ENCODE data around the gene DTWD2.
"Not testable (repeated sequence)": the region's sequence is repeated elsewhere in the genome, so short reads cannot be mapped to it uniquely, and the experiment has no call there.

DTWD2 gene

DNA sequence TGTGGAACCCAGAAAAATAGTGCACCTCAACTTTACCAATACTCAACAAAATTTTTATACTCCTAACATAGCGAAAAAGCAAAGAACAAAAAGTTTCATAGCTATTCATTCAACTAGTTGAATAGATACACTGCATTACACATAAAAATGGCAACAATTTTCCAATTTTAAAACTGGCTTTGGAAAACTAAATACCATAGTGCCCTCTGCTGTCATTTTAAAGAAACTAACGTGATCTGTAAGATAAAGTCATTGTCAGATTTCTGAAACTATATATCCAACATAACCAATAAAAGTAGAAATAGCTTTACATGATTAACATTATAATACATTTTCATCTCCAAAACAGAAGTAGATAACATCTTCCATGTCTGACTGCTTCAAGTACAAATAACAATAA lies 31.6 kb downstream of the DTWD2 start:
- peaks cover 2% of the 10 kb centered on the region for H3K9me3 ChIP-seq (ENCODE audit: control insufficient read depth, low read length)
- H3K4me3 ChIP-seq (ENCODE audit: insufficient read depth, low read depth, low read length), result no peak overlapping the region
- H3K4me1 ChIP-seq (ENCODE audit: control insufficient read depth, insufficient read depth, low read length), result peaks cover 5% of the 10 kb centered on the region
- no peaks in the 10 kb centered on the region for H3K27me3 ChIP-seq (ENCODE audit: control insufficient read depth, insufficient read depth, low read length, poor library complexity, severe bottlenecking)
- 71 to 77% methylated on average over 1 to 2 of the region's 2 CpGs for WGBS, 2 experiments
- H3K36me3 ChIP-seq (ENCODE audit: control insufficient read depth, insufficient read depth, low read length), result no peaks in the 10 kb centered on the region
- no peak overlapping the region for H3K27ac ChIP-seq (ENCODE audit: insufficient read depth, low read depth, low read length, poor library complexity, severe bottlenecking)

DNA sequence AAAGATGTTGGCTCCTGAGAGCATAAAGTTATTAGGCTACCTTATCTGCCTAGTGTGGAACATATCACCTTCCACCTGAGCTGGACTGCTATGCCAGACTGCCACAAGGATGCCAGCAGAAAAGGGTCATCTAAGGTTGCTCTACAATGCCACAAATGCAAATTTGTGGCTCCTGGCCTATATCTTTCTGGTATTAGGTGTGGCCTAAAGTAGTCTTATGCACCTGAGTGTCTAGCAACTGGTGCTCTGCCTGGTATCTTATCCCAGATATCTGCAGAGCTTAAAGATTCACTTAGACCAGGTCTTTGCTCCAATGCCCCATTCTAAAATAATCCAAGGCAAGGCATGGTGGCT lies 34.7 kb downstream of the DTWD2 start:
- H3K27me3 ChIP-seq (ENCODE audit: control insufficient read depth, insufficient read depth, low read length, poor library complexity, severe bottlenecking), result no peaks in the 10 kb centered on the region
- H3K27ac ChIP-seq (ENCODE audit: insufficient read depth, low read depth, low read length, poor library complexity, severe bottlenecking), result no peak overlapping the region
- peaks cover 5% of the 10 kb centered on the region for H3K4me1 ChIP-seq (ENCODE audit: control insufficient read depth, insufficient read depth, low read length)
- no peaks in the 10 kb centered on the region for H3K9me3 ChIP-seq (ENCODE audit: control insufficient read depth, low read length)
- H3K4me3 ChIP-seq (ENCODE audit: insufficient read depth, low read depth, low read length), result no peak overlapping the region
- no peaks in the 10 kb centered on the region for H3K36me3 ChIP-seq (ENCODE audit: control insufficient read depth, insufficient read depth, low read length)

DNA sequence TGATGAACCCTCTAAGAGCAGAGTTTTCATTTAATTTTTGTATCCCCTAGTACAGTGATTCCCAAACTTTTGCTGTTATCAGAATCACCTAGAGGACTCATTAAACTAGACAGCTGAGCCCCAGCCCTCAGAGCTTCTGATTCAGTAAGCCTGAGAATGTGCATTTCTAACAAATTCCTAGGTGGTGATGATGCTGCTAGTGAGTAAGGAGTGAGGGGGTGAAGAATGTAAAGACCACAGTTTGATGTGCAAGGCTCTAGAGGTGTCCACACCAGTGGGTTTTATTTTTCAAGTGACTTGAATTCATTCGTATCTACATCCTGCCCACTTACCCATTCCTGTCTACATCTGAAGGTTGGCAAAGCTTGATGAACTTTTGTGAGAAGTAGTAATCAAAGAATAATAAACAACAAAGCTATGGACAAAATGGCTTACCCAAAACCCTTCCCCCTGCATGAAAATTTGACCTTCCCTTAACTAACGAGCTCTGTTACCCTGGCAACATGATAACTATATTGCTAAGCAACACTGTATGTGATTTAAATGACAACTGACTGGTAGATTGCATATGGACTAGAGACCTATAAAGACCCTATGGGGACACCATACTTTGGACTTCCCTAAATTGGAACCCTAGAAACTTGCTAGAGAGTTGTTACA lies 35.2 kb downstream of the DTWD2 start:
- no peaks in the 10 kb centered on the region for H3K9me3 ChIP-seq (ENCODE audit: control insufficient read depth, low read length)
- no peak overlapping the region for H3K27ac ChIP-seq (ENCODE audit: insufficient read depth, low read depth, low read length, poor library complexity, severe bottlenecking)
- H3K4me3 ChIP-seq (ENCODE audit: insufficient read depth, low read depth, low read length), result no peak overlapping the region
- no peaks in the 10 kb centered on the region for H3K27me3 ChIP-seq (ENCODE audit: control insufficient read depth, insufficient read depth, low read length, poor library complexity, severe bottlenecking)
- H3K4me1 ChIP-seq (ENCODE audit: control insufficient read depth, insufficient read depth, low read length), result peaks cover 5% of the 10 kb centered on the region
- 100% methylated on average over 1 to 2 of the region's 2 CpGs for WGBS, 2 experiments
- H3K36me3 ChIP-seq (ENCODE audit: control insufficient read depth, insufficient read depth, low read length), result no peaks in the 10 kb centered on the region

DNA sequence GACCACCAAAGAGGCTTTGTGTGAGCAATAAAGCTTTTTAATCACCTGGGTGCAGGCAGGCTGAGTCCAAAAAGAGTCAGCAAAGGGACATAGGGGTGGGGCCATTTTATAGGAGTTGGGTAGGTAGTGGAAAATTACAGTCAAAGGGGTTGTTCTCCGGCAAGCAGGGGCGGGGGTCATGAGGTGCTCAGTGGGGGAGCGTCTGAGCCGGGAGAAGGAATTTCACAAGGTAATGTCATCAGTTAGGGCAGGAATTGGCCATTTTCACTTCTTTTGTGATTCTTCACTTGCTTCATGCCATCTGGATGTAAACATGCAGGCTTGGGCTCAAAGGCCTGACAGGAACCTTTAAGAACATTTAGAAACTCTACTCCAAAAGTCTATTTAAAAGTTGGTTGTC lies 36.0 kb downstream of the DTWD2 start:
- not testable (repeated sequence) for H3K9me3 ChIP-seq (ENCODE audit: control insufficient read depth, low read length); H3K36me3 ChIP-seq (ENCODE audit: control insufficient read depth, insufficient read depth, low read length); H3K4me1 ChIP-seq (ENCODE audit: control insufficient read depth, insufficient read depth, low read length); H3K4me3 ChIP-seq (ENCODE audit: insufficient read depth, low read depth, low read length); H3K27me3 ChIP-seq (ENCODE audit: control insufficient read depth, insufficient read depth, low read length, poor library complexity, severe bottlenecking); H3K27ac ChIP-seq (ENCODE audit: insufficient read depth, low read depth, low read length, poor library complexity, severe bottlenecking)
- WGBS, 2 experiments, result 21 to 35% methylated on average over 4 of the region's 4 CpGs

DNA sequence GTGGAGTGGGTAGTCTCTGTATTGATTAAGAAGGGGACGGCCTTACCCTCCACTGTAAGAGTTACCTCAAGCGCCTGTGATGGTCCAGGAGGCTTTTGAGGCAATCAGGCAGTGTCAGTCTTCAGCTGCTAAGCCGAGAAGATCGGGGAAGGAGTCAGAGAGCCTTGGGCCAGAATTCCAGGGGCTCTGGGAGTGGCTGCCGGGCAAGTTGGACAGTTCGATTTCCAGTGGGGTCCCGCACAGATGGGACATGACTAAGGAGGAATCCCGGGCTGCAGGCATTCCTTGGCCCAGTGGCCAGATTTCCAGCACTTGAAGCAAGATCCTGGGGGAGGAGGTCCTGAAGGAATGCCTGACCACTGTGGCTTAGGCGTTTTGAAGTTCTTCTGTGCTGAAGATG lies 38.0 kb downstream of the DTWD2 start:
- WGBS, 2 experiments, result 87 to 92% methylated on average over 9 of the region's 9 CpGs
- not testable (repeated sequence) for H3K4me1 ChIP-seq (ENCODE audit: control insufficient read depth, insufficient read depth, low read length); H3K36me3 ChIP-seq (ENCODE audit: control insufficient read depth, insufficient read depth, low read length); H3K9me3 ChIP-seq (ENCODE audit: control insufficient read depth, low read length); H3K27ac ChIP-seq (ENCODE audit: insufficient read depth, low read depth, low read length, poor library complexity, severe bottlenecking); H3K4me3 ChIP-seq (ENCODE audit: insufficient read depth, low read depth, low read length); H3K27me3 ChIP-seq (ENCODE audit: control insufficient read depth, insufficient read depth, low read length, poor library complexity, severe bottlenecking)

DNA sequence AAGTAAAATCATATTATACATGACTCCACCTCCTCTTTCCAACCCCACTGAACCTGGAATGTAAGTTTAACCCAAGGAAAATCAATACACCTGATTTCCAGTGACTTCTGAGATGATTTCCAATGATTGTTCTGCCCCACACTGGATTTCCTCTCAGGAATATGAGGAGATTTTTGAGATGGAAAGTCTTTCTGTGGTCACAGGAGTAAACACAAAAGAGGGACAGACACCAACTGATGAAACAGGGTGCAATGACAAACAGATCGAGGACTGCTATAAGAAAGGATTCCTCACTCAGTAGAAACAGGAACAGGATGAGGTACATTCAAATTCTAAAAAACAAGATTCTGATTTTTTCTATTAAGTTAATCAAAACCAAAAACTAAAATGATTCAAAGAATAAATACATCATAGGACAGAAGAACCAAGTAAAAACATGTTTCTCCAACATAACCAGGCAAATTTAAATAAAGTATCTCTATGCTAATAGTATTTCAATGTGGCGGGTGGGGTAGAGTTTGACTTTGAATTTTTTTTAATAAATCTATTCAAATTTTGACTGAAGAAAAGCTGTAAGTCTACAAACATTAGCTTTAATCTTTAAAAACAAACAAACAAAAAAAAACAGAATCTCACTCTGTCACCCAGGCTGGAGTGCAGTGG lies 42.1 kb downstream of the DTWD2 start:
- WGBS, 2 experiments, result 96 to 100% methylated on average over 1 of the region's 2 CpGs
- no peak overlapping the region for H3K4me3 ChIP-seq (ENCODE audit: insufficient read depth, low read depth, low read length)
- H3K27ac ChIP-seq (ENCODE audit: insufficient read depth, low read depth, low read length, poor library complexity, severe bottlenecking), result no peak overlapping the region

DNA sequence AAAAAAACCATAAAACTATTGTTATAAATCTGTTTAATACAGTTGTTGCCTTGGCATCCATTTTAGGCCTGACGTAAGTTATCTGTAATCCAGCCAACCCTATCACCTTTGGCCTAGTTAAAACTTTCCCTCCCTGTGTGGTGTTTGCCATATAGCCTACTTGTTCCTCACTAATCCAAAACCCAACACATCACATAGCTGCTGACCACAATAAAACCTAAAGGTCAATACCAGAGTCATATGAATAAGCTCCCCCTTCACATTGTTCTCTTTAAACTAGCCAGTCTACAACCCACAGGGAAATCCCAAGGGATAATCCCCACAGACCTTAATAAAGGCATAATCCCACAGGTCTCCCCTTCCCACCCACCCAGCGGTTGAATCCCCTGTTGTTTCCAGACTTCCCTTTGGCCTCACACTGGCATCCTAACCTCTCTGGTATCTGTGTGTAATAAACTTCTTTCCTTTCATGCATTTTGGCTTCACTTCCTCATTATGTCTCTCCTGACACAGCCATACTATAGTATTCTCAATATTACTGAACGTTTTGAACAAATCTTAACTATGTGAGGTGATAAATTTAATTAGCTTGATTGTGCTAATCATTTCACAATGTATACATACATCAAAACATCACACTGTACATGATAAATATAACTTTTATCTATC lies 50.8 kb downstream of the DTWD2 start:
- no peak overlapping the region for H3K27ac ChIP-seq (ENCODE audit: insufficient read depth, low read depth, low read length, poor library complexity, severe bottlenecking)
- 63 to 71% methylated on average over 2 of the region's 3 CpGs for WGBS, 2 experiments
- no peaks in the 10 kb centered on the region for H3K36me3 ChIP-seq (ENCODE audit: control insufficient read depth, insufficient read depth, low read length)
- H3K4me3 ChIP-seq (ENCODE audit: insufficient read depth, low read depth, low read length), result no peak overlapping the region
- H3K27me3 ChIP-seq (ENCODE audit: control insufficient read depth, insufficient read depth, low read length, poor library complexity, severe bottlenecking), result no peaks in the 10 kb centered on the region
- no peaks in the 10 kb centered on the region for H3K9me3 ChIP-seq (ENCODE audit: control insufficient read depth, low read length)
- no peaks in the 10 kb centered on the region for H3K4me1 ChIP-seq (ENCODE audit: control insufficient read depth, insufficient read depth, low read length)

More for the DNA sequence above, 42.1 kb downstream of the DTWD2 start:
- no peaks in the 10 kb centered on the region for H3K27me3 ChIP-seq (ENCODE audit: control insufficient read depth, insufficient read depth, low read length, poor library complexity, severe bottlenecking)
- no peaks in the 10 kb centered on the region for H3K9me3 ChIP-seq (ENCODE audit: control insufficient read depth, low read length)
- no peaks in the 10 kb centered on the region for H3K36me3 ChIP-seq (ENCODE audit: control insufficient read depth, insufficient read depth, low read length)
- no peaks in the 10 kb centered on the region for H3K4me1 ChIP-seq (ENCODE audit: control insufficient read depth, insufficient read depth, low read length)

DNA sequence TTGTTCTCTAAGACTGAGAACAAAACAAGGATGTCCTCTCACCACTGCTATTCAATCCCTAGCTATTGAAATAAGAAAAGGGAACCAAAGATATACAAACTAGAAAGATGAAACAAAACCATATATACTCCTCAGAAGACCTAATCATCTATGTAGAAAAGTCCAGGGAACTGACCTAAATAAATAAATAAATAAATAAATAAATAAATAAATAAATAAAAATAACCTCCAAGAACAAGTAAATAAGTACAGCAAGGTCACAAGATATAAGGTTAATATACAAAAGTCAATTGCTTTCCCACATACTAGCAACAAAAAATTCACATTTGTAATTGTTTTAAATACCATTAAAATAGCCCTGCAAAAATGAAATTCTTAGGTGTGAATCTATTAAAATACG lies 54.6 kb downstream of the DTWD2 start:
- 95 to 100% methylated on average over 1 of the region's 1 CpG for WGBS, 2 experiments
- H3K4me3 ChIP-seq (ENCODE audit: insufficient read depth, low read depth, low read length), result no peak overlapping the region

DNA sequence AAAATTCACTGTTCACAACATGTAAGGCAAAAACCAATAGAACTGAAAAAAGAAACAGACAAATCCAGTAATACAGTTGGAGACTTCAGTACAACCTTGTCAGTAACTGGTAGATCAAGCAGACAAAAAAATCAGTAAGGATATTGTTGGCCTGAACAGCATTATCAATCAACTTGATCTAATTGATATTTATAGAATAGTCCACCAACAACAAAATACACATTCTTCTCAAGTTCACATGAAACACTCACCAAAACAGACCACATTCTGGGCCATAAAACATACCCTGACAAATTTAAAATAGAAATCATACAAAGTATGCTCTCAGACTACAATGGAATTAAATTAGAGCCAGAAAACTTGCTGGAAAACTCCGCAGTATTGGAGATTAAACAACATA lies 56.8 kb downstream of the DTWD2 start:
- WGBS, 2 experiments, result 100% methylated on average over 1 of the region's 1 CpG
- Histone ChIP-seq H3K27me3 (ENCODE audit: control insufficient read depth, insufficient read depth, low read length, poor library complexity, severe bottlenecking) (no peaks in the 10 kb centered on the region), H3K36me3 (ENCODE audit: control insufficient read depth, insufficient read depth, low read length) (no peaks in the 10 kb centered on the region), H3K9me3 (ENCODE audit: control insufficient read depth, low read length) (no peaks in the 10 kb centered on the region), H3K4me3 (ENCODE audit: insufficient read depth, low read depth, low read length) (no peak overlapping the region), H3K4me1 (ENCODE audit: control insufficient read depth, insufficient read depth, low read length) (no peaks in the 10 kb centered on the region), H3K27ac (ENCODE audit: insufficient read depth, low read depth, low read length, poor library complexity, severe bottlenecking) (no peak overlapping the region)

More for the DNA sequence above, 54.6 kb downstream of the DTWD2 start:
- H3K27me3 ChIP-seq (ENCODE audit: control insufficient read depth, insufficient read depth, low read length, poor library complexity, severe bottlenecking), result no peaks in the 10 kb centered on the region
- H3K36me3 ChIP-seq (ENCODE audit: control insufficient read depth, insufficient read depth, low read length), result no peaks in the 10 kb centered on the region
- H3K27ac ChIP-seq (ENCODE audit: insufficient read depth, low read depth, low read length, poor library complexity, severe bottlenecking), result no peak overlapping the region
- no peaks in the 10 kb centered on the region for H3K4me1 ChIP-seq (ENCODE audit: control insufficient read depth, insufficient read depth, low read length)
- no peaks in the 10 kb centered on the region for H3K9me3 ChIP-seq (ENCODE audit: control insufficient read depth, low read length)

DNA sequence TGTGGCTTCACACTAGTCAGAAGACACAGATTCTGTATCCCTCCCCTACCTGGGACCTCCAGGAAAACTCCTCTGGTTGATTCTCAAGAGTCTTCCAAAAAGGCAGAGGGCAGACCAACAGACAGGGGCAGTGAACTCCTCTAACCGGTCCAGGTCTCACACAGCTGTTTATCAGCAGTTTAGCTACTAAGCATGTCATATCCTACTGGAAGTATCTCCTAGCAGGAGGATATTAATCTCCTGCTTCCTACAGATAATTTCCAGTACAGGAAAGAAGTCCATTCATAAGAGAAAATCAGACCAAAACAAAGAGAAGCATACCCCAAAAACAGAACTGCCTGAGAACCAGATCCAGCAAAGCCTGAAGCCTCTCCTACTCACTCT lies 64.3 kb downstream of the DTWD2 start:
- H3K4me1 ChIP-seq (ENCODE audit: control insufficient read depth, insufficient read depth, low read length), result no peaks in the 10 kb centered on the region
- no peak overlapping the region for H3K27ac ChIP-seq (ENCODE audit: insufficient read depth, low read depth, low read length, poor library complexity, severe bottlenecking)
- H3K27me3 ChIP-seq (ENCODE audit: control insufficient read depth, insufficient read depth, low read length, poor library complexity, severe bottlenecking), result no peaks in the 10 kb centered on the region
- no peak overlapping the region for H3K4me3 ChIP-seq (ENCODE audit: insufficient read depth, low read depth, low read length)
- 85 to 93% methylated on average over 1 of the region's 1 CpG for WGBS, 2 experiments
- H3K36me3 ChIP-seq (ENCODE audit: control insufficient read depth, insufficient read depth, low read length), result no peaks in the 10 kb centered on the region
- H3K9me3 ChIP-seq (ENCODE audit: control insufficient read depth, low read length), result no peaks in the 10 kb centered on the region
